ENCODE data around the gene FCRLA. TPM values are rescaled to one million over a fixed set of nuclear protein-coding genes. Genes with fewer than 3 reads are reported as not detected.
"Not testable (repeated sequence)": the region's sequence is repeated elsewhere in the genome, so short reads cannot be mapped to it uniquely, and the experiment has no call there.

FCRLA gene, protein sequence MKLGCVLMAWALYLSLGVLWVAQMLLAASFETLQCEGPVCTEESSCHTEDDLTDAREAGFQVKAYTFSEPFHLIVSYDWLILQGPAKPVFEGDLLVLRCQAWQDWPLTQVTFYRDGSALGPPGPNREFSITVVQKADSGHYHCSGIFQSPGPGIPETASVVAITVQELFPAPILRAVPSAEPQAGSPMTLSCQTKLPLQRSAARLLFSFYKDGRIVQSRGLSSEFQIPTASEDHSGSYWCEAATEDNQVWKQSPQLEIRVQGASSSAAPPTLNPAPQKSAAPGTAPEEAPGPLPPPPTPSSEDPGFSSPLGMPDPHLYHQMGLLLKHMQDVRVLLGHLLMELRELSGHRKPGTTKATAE
- 0.26 TPM for total RNA-seq

DNA sequence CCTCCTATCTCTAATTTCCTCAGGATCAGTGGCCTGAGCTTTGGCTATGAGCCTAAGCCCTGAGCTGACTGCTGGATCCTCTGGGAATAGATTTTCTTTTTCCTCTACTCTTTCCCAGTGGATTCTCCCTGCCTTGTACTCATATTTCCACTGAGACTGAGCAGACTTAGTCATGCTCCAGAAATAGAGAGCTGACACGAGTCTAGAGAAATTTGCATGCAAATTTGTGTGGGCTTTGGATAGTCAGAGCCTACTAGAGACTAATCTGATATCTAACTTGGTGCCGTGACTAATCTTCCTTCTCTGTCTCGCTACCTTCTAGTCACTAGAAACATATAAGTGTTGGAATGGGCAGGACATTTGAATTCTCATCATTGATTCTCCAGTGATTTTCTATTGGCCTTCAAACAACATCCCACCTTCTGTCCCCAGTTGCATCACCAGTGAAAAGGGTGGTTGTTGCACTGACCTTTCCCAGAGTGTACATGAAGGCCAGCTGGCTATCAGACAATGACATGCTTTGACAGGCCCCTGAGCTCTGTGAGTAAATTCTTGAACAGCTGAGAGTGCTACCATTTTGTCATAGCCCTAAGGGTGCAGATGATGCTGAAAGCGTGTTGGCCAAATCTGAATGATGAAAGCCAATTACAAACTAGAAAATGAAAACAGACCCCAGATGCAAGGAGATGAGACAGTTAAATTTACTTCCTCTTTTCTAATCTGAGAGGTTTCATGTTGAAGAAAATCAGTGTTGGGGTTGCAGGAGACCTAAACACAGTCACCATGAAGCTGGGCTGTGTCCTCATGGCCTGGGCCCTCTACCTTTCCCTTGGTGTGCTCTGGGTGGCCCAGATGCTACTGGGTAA, at the start of gene FCRLA:
Gene FCRLA (plus strand): TSS at position 748 of the 866 bp plus-strand sequence. CDS start 36 bp downstream, at position 784.
- DNase-seq (ENCODE audit: low spot score), result no peak

DNA sequence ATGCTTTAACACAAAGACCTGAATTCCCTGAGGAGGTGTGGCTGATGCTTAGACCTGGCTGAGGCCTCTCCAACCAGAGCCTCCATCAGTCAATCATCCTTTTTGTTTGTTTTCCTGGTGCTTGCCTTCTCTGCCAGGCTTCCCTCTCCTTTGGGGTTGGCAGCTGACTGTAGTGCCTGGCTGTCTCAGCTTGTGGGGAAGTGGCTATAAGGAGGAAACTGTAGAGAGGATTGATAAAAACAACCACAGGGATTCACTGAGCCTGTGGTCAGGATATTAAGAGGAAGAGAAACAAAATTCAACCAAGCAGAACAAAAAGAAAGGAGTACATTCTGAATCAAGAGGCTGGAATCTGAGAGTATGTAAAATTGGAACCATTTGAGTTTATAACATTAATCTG, 48.5 kb upstream of the FCRLA start:
- DNase-seq (ENCODE audit: low spot score), result not testable (repeated sequence)

DNA sequence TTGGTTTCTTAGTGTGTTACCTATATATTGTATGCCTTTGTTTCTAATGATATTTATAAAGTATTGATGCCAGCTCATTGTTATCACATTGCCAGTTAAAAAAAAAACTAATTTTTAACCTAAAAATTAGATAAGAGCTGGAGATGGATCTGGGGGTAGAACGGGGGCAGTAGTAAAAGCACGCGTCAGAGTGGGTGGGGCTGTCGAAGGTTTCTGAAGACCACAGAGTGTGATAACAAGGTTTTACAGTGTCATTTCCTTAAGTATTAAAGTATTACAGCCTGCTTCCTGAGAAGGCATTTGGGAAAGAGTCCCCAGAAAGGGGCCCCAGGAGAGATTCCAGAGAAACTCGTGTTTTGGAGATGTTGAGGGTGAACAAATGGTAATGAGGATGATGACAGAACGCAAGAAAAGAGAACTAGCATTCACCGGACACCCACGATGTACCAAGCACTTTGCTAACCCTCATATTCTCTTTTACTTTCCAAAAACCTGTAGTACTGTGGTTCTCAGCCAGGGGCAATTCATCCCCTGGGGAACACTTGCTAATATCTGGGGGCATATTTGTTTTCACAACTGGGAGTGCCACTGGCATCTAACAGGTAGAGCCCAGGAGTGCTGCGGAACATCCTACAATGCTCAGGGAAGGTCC, 45.2 kb upstream of the FCRLA start:
- not testable (repeated sequence) for DNase-seq (ENCODE audit: low spot score)

DNA sequence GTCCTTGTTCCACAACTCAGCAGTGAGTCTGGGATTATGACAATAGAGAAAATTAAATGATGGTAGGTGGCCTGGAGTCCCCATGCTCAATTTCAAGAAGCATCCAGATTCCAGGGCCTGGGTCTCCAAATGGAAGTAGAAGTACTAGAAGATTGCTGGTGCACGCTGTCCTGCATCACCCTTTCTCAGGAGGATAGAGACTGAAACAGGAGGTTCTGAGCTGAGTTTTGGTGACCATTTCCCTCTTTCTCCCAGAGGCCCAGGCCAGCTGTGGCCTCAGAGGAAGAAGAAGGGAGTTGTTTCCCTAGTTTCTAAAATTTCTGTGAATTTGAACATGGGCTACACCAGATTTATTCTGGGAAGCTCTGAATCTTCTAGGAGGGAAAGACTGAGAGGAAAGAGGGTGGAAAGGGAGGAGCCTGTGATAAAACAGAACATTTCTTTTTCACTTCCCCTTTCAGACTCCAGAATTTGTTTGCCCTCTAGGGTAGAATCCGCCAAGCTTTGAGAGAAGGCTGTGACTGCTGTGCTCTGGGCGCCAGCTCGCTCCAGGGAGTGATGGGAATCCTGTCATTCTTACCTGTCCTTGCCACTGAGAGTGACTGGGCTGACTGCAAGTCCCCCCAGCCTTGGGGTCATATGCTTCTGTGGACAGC, 44.2 kb upstream of the FCRLA start, which contains the start of gene FCGR2B:
Gene FCGR2B (plus strand): TSS at position 460 of the 656 bp plus-strand sequence. CDS start 99 bp downstream, at position 559.
- not testable (repeated sequence) for DNase-seq (ENCODE audit: low spot score)

DNA sequence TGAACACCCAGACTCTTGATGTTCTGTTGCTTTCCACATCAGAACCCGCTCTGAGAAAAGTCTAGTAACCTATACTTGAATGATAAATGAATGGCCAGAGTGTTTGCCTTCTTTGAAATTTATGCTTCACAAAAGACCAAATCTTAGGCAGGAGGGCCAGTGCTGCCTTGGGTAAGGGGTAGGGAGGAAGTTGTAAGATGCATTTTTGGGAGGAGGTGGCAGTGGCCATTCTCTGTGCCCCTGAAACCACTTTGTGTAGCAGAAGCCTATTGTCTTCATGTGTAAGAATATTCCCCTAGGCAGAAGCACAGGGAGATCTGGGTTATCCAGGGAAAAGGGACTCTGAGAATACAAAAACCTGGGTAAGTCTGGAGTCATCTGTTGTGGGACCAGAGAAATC, 43.5 kb upstream of the FCRLA start:
- not testable (repeated sequence) for DNase-seq (ENCODE audit: low spot score)

DNA sequence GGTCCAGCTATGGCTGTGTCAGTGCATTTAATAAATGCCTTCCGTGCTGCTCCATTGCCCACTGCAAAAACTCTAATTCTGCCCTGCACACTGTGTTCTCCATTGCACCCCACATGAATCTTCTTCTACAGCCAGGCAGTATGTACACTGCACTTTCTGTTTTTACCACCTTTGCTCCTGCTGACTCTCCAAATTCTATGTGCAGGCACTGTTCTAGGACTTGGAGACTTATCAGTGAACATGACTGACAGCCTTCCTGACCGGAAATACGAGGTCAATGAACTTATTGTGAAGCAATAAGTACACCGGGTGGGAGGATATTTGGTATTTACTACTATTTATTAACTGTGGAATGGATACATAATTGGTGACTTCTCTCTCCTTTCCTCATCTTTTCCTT, 42.3 kb upstream of the FCRLA start:
- not testable (repeated sequence) for DNase-seq (ENCODE audit: low spot score)

DNA sequence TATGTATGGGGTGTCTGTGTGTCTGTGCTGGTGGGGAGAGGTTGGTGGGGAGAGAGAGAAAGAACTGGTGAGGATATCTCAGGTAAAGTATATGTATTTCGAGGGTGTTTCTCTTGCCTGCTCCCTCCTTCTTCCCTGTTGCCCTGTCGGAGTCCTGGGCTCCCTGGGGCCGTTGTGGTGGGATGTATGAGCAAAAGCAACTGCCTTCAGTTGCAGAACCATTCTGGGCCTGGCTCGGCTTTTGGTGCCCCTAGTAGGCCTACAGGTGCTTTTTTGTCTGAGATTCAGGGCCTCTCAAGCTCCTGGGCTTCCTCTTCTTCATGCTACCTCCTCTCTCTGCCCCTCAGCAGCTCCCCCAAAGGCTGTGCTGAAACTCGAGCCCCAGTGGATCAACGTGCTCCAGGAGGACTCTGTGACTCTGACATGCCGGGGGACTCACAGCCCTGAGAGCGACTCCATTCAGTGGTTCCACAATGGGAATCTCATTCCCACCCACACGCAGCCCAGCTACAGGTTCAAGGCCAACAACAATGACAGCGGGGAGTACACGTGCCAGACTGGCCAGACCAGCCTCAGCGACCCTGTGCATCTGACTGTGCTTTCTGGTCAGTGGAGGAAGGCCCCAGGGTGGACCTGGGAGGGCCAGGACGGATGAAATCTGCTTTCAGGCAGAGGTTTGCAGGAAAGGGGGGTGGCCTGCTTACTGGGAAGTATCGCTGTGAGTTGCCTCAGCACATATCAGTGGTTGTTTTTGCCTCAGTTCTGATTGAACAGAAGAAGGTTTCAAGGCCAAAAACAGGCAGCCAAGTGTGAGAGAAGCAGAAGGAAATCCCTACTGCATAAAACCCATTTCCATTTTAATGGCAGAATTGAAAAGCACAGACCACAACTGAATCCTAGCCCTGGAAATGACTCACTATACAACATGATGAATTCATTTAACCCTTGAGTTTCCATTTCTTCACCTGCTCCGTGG, 35.7 kb upstream of the FCRLA start:
- not testable (repeated sequence) for DNase-seq (ENCODE audit: low spot score)

DNA sequence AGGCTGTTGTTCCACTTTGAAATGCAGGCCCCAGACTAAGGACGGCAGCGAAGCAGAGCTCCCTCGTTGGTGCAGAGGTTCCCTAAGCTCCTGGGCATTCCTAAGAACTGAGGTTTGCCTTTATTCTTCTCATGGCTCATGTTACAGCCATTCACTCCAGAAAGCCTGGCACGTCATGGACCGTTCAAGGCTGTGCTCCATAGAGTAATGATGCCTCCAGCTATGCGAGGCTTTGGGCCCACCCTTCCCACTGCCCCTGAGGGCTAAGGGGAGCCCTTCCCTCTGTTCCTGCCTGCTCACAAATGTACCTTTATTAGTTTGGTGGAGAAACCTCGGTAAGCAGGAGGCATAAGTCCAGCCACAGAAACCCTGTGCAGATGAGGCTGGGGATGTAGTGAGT, 33.6 kb upstream of the FCRLA start:
- DNase-seq (ENCODE audit: low spot score), result not testable (repeated sequence)

DNA sequence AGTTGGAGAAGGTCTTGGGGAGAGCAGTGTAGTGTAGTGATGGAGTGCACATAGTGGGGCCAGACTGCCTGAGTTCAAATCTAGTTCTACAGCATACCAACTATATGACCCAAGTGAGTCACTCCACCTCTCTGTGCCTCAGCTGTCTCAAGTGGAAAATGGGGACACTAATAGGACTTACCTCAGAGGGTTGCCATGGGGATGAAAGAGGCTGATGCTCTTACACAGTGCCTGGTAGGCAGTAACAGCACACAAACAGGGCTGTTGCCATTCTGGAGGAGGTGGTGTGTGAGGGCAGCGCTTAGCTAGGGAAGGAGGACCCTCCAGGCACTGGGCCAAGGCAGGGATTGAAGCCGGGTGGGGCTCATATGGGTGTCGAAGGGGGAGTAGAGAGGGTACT, 32.6 kb upstream of the FCRLA start:
- DNase-seq (ENCODE audit: low spot score), result not testable (repeated sequence)

DNA sequence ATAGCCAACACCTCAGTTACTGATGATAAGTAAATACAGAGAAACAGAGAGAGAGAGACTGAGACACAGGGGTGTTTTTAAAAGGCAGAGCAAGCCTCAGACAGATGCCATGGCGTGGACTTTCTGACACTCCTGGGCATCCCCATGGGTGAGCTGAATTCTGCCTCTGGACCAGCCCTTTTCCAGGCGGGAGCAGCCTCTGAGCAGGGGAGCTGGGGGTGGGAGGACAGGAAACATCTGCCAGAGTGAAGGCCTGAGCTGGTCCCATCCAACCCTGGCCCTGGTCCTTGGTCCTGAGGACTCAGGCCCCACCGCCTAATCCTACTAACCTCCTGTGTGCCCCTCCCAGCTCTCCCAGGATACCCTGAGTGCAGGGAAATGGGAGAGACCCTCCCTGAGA, 32.1 kb upstream of the FCRLA start:
- not testable (repeated sequence) for DNase-seq (ENCODE audit: low spot score)

DNA sequence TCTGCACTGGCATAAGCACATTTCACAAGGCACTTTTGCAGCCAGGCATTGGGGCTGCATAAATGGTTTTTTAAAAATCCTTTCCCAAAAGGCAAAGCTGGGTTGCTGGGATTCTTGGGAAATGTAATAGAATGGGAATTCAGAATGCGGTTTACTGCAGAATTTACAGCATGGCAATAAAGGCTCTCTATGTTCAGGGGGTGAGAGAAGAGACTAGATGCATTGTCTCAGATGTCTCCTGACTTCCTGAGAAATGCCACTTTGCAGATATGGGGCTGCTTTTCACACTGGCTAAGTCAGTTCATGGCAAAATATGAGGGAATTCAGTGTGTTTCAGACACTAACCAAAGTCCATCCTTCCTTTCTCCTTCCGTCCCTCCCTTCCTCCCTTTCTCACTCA, 30.6 kb upstream of the FCRLA start:
- no peak for DNase-seq (ENCODE audit: low spot score)

DNA sequence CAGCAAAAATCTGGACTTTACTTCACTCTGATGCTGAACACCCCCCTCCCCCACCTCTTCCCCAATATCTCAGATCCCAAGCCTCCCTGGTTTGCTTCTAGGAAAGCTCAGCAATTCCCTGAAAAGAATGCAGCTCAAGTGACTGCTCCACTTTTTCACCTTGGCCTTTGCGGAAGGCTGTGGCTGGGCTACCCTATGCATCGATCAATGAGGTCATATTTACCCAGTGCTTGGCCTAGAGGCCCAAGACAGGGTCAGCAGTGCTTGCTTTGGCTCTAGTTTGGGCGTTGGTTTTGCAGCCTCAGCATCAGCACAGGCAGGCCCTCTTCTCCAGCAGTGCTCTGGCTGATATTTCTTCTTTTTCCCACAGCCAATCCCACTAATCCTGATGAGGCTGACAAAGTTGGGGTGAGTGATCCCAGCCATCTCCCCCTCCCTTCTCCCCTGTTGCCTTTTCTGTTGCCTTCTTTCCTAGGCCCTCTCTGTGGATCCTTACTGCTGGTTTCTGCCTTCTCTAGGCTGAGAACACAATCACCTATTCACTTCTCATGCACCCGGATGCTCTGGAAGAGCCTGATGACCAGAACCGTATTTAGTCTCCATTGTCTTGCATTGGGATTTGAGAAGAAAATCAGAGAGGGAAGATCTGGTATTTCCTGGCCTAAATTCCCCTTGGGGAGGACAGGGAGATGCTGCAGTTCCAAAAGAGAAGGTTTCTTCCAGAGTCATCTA, 29.9 kb upstream of the FCRLA start:
- no peak for DNase-seq (ENCODE audit: low spot score)

DNA sequence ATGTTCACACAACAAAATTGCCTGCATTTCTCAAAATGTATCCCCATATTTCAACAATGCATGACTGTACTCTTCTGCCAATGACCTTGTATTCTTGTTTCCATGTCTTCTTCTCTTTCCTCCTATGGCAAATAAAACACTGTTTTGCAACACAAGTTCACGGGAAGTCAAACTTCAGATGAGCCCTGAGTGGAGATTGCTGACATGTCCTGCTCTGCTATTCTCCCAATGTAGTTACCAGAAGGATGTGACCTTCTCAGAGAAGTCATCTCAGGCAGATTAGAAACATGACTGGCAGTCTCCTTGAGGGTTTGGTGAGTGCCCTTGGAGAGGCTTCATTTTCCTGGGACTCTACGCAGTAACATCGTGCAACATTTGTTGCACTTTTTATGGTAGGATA, 28.5 kb upstream of the FCRLA start:
- no peak for DNase-seq (ENCODE audit: low spot score)

DNA sequence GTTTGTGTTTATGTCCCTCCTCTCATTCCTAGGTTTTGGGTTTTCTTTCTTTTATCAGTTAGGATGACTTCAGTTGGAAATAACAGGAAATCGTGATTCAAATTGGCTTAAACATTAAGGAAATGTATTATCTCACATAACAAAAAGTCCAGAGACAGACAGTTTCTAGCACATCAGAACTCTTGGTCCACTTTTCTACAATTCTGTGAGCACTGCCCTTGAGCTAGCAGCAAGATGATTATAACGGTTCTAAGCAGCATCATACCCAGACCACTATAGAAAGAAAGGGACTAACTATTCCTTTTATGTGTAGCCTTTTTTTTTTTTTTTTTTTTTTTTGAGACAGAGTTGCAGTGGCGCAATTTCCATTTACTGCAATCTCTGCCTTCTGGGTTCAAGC, 25.1 kb upstream of the FCRLA start:
- no peak for DNase-seq (ENCODE audit: low spot score)

DNA sequence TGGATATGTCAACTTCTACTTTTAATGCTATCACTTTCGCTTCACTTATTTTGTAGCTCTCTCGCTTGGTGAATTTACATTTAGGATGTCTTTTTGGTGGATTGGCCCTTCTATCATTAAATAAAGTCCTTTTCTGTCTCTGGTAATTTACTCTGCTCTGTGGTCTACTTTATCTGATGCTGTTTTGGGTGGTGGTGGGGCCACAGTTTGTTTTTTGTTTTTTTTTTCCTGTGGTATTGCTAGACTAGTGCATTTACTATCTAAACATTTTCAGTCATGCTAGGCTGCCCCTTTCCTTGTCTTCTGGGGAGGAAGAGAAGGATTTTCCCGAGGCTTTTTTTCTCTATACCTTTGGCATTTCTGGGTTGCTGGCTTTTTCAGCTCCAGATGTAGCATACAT, 18.1 kb upstream of the FCRLA start:
- DNase-seq (ENCODE audit: low spot score), result no peak

DNA sequence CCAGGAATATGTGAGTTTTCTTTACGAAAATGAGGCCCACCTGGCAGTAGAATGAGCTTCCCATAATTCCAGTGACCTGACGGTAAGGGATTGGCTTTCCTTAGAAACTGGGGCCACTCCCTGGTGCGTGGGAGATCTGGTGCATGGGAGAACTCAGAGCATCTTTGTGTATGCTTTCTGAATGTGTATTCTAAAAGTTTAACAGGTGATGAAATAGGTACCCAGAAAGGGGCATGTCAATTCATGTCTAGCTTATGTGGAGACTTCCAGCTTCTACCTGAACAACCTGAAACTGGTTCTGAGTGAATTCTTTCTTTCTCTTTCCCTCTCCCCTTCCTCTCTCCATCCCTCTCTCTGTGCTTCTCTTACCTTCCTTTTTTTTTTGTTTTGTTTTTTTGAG, 15.2 kb upstream of the FCRLA start:
- DNase-seq (ENCODE audit: low spot score), result no peak

DNA sequence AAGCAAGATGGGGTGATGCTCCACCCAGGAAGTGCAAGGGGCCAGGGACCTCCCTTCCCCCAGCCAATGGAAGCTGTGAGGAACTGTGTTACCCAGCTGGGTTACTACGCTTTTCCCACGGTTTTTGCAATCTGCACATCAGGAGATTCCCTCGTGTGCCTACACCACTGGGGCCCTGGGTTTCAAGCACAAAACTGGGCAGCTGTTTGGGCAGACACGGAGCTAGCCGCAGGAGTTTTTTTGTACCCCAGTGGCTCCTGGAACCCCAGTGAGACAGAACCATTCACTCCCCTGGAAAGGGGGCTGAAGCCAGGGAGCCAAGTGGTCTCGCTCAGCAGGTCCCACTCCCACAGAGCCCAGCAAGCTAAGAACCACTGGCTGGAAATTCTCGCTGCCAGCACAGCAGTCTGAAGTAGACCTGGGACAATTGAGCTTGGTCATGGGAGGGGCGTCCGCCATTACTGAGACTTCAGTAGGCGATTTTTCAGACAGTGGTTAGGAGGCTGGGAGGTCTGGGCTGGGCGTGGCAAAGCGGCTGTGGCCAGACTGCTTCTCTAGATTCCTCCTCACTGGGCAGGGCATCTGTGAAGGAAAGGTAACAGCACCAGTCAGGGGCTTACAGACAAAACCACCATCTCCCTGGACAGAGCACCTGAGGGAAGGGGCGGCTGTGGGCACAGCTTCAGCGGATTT, 13.9 kb upstream of the FCRLA start:
- not testable (repeated sequence) for DNase-seq (ENCODE audit: low spot score)

DNA sequence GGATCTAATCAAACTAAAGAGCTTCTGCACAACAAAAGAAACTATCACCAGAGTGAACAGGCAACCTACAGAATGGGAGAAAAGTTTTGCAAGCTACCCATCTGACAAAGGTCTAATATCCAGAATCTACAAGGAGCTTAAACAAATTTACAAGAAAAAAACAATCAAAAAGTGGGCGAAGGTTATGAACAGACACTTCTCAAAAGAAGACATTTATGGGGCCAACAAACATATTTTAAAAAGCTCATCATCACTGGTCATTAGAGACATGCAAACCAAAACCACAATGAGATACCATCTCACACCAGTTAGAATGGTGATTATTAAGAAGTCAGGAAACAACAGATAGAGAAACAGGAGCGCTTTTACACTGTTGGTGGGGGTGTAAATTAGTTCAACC, 8.7 kb upstream of the FCRLA start:
- DNase-seq (ENCODE audit: low spot score), result not testable (repeated sequence)

DNA sequence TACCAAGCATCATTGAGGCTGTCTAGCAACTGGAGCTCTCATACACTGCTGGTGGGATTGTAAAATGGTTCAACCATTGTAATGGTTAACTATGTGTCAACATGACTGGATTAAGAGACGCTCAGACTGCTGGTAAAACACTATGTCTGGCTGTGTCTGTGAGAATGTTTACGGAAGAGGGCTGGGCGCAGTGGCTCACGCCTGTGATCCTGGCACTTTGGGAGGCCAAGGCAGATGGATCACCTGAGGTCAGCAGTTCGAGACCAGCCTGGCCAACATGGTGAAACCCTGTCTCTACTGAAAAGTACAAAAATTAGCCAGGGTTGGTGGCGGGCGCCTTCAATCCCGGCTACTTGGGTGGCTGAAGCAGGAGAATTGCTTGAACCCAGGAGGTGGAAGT, 4.8 kb upstream of the FCRLA start:
- DNase-seq (ENCODE audit: low spot score), result no peak

Data from mucosa of gallbladder (tissue), 1 donor.